D721Med (cell line): Measurements from ENCODE around the gene MYOCD.

Experiments used
- DNase-seq: peaks from one replicate; pipeline ENCODE4 v3.0.0; 2011; ENCODE audit warnings: low spot score; ENCODE audit not compliant: insufficient read length
- FAIRE-seq: peaks from 2 replicates; lab custom pipeline; 2011; peaks lifted over from hg19 to GRCh38; lab: Jason Lieb, UNC
- TF ChIP-seq, protein P1 (sequence below): IDR thresholded peaks from 2 replicates; pipeline ENCODE4 v1.5.1; 2012; ENCODE audit warnings: mild to moderate bottlenecking, control low read depth; ENCODE audit not compliant: insufficient read depth; ENCODE audit errors: missing control alignments

Gene MYOCD, protein sequence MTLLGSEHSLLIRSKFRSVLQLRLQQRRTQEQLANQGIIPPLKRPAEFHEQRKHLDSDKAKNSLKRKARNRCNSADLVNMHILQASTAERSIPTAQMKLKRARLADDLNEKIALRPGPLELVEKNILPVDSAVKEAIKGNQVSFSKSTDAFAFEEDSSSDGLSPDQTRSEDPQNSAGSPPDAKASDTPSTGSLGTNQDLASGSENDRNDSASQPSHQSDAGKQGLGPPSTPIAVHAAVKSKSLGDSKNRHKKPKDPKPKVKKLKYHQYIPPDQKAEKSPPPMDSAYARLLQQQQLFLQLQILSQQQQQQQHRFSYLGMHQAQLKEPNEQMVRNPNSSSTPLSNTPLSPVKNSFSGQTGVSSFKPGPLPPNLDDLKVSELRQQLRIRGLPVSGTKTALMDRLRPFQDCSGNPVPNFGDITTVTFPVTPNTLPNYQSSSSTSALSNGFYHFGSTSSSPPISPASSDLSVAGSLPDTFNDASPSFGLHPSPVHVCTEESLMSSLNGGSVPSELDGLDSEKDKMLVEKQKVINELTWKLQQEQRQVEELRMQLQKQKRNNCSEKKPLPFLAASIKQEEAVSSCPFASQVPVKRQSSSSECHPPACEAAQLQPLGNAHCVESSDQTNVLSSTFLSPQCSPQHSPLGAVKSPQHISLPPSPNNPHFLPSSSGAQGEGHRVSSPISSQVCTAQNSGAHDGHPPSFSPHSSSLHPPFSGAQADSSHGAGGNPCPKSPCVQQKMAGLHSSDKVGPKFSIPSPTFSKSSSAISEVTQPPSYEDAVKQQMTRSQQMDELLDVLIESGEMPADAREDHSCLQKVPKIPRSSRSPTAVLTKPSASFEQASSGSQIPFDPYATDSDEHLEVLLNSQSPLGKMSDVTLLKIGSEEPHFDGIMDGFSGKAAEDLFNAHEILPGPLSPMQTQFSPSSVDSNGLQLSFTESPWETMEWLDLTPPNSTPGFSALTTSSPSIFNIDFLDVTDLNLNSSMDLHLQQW

DNA sequence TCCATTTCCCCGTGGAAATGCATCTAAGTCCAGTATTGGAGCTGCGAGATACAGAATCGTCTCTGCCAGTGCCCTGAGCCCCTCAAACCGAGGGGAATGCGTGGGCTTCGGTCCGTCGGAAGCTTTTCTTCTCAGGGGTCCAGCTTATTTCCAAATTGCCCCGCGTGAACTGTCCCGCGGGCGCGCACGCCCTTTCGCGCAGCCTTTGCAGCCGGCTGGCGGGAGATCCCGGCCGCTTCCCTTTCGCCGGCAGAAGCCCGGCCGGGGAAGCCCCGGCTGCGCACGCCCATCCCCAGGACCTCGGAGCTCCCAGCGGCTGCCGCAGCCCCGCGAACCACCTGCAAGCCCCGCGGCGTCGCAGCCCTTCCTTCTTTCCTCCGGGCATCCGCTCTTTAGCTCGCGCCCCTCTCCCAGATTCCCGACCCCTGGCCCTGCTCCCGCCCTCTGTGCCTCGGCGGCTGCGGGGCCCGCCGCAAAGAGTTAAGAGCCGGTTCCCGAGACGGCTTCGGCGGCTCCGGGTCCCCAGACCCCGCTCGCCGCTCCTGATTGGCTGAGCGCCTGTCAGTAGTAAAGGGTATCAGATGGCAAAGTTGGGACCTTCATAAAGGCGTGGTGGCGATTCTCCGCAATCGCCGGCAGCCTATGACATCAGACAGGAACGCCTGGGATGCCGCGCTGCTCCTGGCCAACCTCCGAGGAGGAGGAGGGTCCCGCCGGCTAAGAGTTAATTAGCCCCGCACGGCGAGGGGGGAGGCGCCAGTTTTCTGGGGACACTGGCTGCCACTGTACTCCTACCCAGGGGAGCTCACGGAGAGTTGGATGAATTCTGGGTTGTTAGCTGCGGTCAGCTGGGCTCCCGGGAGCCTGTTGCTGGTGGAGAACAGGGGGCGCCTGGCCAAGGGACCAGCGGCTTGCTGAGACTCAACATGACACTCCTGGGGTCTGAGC is at the start of gene MYOCD:
Gene MYOCD (plus strand): TSS at position 628 of the 948 bp plus-strand sequence. CDS start 299 bp downstream, at position 927.
- FAIRE-seq, result no peak
- DNase-seq, result no peak
- TF ChIP-seq, protein P1, sequence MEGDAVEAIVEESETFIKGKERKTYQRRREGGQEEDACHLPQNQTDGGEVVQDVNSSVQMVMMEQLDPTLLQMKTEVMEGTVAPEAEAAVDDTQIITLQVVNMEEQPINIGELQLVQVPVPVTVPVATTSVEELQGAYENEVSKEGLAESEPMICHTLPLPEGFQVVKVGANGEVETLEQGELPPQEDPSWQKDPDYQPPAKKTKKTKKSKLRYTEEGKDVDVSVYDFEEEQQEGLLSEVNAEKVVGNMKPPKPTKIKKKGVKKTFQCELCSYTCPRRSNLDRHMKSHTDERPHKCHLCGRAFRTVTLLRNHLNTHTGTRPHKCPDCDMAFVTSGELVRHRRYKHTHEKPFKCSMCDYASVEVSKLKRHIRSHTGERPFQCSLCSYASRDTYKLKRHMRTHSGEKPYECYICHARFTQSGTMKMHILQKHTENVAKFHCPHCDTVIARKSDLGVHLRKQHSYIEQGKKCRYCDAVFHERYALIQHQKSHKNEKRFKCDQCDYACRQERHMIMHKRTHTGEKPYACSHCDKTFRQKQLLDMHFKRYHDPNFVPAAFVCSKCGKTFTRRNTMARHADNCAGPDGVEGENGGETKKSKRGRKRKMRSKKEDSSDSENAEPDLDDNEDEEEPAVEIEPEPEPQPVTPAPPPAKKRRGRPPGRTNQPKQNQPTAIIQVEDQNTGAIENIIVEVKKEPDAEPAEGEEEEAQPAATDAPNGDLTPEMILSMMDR, result no peak

DNA sequence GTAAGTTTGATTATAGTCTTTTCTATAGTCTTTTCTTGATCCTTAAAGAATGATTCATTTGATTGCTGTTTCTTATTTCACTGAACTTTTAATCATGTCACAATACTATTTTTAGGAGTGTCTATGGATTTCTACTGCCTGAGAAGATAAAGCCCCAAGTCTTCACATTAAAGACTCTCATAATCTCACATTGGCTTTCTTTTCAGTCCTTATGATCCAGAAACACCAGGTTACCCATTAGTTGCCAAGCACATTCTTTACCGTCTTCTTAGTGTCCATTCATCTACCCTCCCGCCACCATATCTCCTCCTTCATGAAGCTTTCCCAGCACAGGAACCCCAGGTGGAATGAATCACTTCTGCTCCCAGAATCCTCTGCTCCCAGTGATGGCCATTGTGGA is 49.5 kb upstream of the MYOCD start:
- TF ChIP-seq, protein P1, result no peak
- no peak for FAIRE-seq
- DNase-seq, result no peak

DNA sequence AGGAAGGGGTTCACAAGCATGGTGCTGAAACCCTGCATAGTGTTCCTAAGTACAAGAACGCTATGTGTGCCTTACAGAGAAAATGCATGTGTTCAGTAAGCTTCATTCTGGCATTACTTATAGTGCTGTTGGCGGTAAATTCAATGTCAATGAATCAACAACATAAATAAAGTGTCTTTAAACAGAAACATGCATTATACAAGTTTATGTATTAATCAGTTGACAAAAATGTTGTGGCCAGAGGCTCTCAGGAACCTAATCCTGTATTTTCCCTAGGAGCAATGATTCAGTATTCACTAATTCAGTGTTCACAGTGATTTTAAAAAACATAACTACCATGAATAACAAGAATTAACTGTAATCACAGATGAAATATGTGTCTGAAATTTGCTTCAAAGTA is 47.1 kb upstream of the MYOCD start:
- no peak for FAIRE-seq
- TF ChIP-seq, protein P1, result no peak
- no peak for DNase-seq

DNA sequence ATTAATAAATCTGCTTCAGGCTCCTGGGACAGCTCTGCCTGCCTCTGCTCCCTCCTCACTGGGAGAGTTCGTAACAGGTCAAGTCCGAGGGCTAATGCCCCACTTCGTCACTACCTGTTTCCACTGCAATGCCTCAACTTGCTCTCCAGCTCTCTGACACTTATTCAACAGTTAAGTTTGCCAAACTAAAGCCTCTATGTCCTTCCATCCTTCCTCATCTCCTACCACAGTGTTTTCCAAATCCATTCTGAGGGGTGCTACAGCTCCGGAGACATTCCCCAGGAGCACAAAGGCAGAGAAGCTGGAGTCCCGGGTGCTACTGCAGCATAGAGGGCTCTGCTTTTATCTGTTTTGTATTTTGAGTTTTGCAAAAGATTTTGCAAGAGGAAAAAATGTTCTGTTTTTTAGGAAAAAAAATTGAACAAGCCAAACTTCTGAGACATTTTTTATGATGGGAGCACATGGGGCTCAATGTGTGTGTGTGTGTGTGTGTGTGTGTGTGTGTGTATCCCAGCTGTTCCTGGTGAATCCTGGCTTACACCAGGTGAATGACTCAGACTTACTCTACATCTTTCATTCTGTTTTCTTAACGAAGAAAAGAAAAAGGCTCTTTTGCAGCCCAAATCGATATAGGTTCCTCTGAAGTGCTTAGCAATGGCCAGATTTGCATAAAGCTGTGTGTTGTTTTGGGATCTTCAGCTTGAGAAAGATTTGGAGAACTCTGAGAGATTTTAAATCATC is 46.1 kb upstream of the MYOCD start:
- FAIRE-seq, result no peak
- TF ChIP-seq, protein P1, result no peak
- DNase-seq, result no peak

DNA sequence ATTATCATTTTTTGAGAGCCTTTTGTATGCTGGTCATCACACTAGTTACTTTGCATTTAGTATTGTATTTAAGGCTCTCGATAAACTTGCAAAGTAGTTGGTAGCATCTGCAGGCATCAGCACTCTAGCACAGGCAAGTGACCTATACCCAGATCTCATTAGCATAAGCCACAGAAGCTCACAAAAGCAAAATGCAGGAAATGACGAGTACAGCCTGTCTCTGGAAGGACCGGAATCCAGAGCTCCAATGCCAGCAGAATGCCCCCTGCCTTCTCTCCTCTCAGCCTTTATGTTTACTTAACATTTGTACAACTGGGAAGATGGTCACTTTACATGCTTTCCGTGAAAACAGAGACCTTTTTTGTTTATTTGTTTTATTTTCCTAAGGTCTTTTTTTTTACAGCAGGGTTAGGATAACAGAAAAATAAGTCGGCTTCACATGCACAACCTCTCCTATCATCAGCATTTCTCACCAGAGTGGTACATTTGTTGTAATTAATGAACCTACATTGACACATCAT is 45.4 kb upstream of the MYOCD start:
- TF ChIP-seq, protein P1, result no peak
- DNase-seq (no peak), FAIRE-seq (no peak)

DNA sequence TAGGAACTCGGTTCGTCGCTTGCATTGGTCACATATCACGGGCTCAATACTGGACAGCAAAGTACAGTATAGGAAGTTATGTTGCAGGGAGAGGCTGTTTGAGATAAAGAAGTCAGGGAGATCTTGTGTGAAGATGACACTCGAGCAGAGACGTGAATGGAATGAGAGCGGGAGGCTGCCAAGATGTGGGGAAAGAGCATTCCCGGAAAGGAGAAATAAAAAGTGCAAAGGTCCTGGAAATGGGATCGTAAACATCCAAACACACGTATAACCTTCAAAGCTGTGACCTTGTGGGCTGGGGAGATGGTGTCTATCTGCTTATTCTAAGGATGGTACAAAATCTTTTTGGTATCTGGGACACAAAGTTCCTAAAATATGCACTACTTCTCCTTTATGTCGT is 43.0 kb upstream of the MYOCD start:
- FAIRE-seq (no peak), DNase-seq (no peak)
- TF ChIP-seq, protein P1, result no peak
